Esophagus squamous epithelium (tissue), 4 donors: Measurements from ENCODE around the gene JAZF1.

Experiments
- POLR2A ChIP-seq, 4 donors: fragments of 450-650 bp; IDR thresholded peaks; one replicate each; pipeline ENCODE4 v1.6.1; 2017; ENCODE audit warnings: antibody characterized with exemption in 4 of 4, mild to moderate bottlenecking in 4 of 4, moderate library complexity in 3 of 4
- TF ChIP-seq, protein P1 (sequence below), 6 experiments: fragments of 450-650 bp in 4 of 6; fragments of 200-600 bp in 2 of 6; sonication (generic) in 2 of 6; IDR thresholded peaks; one replicate each; pipeline ENCODE4 v1.5.1; 2016 to 2019; ENCODE audit warnings: antibody characterized with exemption in 6 of 6, mild to moderate bottlenecking in 4 of 6, moderate library complexity in 4 of 6

DNA sequence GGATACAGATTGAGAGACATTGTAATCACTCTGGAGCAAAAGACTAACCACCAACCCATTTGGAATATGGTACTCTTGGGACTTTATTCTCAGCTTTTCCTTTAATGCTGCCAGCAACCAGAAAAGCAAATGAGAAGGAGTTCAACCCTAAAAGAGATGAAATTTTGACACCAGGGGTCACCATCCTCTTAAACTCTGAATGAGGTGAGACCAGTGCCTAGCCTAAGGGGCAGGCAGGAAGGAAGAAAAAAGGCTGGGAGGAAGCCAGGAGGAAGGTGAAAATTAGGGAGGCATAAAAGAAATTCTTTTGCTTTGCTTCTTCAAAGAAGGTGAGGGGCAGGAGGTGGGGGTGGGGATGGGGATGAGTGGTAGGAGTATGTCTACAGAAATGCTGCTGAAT lies 135.8 kb downstream of the JAZF1 start:
- TF ChIP-seq, protein P1, sequence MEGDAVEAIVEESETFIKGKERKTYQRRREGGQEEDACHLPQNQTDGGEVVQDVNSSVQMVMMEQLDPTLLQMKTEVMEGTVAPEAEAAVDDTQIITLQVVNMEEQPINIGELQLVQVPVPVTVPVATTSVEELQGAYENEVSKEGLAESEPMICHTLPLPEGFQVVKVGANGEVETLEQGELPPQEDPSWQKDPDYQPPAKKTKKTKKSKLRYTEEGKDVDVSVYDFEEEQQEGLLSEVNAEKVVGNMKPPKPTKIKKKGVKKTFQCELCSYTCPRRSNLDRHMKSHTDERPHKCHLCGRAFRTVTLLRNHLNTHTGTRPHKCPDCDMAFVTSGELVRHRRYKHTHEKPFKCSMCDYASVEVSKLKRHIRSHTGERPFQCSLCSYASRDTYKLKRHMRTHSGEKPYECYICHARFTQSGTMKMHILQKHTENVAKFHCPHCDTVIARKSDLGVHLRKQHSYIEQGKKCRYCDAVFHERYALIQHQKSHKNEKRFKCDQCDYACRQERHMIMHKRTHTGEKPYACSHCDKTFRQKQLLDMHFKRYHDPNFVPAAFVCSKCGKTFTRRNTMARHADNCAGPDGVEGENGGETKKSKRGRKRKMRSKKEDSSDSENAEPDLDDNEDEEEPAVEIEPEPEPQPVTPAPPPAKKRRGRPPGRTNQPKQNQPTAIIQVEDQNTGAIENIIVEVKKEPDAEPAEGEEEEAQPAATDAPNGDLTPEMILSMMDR (IDR thresholded peaks at IDR 0.05), result no peak
- no peak for TF ChIP-seq POLR2A (IDR thresholded peaks at IDR 0.05)
